NCI-H526 (cell line): ENCODE data around the gene NPTN.

Source experiments
- DNase-seq, 2 experiments: peaks; one replicate each; lab custom pipeline; 2025; lab: John Stamatoyannopoulos, UW

The NPTN gene

DNA sequence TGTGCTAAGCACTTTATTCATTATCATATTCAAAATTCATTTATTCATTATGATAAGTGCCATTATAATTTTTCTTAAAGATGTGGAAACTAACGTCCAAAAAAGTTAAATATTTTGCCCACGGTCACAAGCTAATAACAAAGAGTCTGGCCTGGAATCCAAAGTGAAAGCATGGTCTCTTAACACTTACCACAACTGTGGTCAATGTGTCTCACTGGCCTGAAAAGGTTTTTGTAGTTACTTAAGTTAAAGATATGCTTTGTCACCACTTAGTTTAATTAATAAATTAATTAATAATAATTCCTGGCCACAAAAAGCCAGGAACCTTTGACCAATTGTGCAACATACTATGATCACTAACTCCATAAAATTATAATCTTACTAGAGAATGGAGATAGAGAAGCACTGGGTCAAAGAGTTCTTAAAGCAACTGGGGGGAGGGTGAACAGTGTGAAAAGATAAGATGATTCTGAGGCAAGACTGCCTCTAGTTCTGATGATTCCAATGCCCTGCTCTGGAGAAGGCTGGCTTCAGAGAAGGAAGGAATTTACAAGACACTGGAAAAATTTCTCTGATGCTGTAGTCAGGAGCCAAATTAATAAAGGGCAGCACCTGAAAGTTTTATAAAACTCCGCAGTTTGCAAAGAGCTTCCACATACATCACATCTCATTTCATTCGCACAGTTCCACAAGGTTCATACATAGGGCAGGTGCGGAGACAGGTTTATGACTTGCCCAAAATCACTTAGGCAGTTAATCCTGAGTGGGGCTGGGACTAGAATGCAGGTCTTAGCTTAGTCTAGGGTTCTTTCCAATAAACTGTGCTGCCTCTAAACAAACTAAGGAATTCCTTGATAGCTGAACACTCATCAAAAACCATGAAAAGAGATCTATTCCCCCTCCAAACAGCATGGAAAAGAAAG, 32.5 kb downstream of the NPTN start:
- DNase-seq: no peak

DNA sequence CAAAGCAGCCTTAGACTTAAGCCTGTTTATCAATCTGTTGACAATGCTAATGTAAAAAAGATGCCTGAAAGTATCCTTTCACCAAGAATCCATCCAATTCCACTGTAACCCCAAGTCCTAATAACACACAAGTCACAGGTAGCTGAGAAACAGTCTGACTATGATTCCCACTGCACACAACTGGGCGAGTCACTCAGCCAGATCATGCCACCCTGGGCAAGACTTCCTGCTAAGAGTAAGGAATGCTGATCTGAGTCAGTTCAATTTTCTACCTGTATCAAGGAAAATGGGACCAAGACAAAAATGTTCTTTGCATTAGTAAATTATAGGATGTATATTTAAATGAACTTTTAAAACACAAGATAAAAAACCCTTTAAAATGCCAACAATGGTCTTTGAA, 33.3 kb downstream of the NPTN start:
- DNase-seq: no peak

- no peak for DNase-seq
Measured at GRCh38 chr15:73598530-73599160, 34.5 kb downstream of the NPTN start.

GRCh38 chr15:73597036-73597638, 36.1 kb downstream of the NPTN start:
- DNase-seq: no peak

DNA sequence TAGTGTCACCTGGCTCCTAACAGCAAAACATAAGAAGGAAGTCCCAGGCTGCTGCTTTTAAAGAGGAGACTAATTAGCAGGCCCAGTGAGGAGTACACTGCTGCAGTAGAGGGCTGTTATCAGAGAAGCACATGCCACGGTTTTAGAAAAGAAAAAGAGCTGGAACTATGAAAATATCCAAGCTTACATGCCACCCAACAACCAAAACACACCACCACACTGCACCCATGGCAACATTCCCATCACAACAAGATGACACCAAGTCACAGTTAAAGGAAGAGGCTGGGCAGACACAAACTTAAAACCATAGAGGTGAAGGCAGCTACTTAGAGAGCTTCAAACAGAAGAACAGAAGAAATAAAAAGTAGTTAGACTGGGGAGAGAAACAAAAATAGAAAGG, 37.0 kb downstream of the NPTN start:
- DNase-seq: no peak

DNA sequence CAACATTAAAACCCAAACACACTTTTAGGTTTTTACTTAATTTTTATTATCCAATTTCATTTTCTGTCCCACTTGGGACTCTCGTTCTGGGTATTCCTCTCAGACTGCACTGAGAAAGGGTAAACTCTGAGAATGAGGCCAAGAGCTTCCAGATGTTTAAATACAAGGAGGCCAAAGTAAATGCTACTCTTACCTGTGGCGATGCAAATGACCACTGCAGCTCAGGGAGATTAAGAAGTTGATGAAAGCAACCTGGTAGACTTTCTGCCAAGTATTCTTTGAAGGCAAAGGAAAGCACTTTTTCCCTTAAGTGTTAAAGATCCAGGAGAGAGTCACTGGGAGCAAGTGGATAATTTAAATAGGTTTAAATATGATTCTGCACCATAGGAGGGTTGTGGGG, 39.1 kb downstream of the NPTN start:
- DNase-seq: no peak

- DNase-seq: no peak
Measured at GRCh38 chr15:73593304-73594074, 39.7 kb downstream of the NPTN start.

GRCh38 chr15:73590263-73590662, 42.9 kb downstream of the NPTN start:
- DNase-seq: no peak

DNA sequence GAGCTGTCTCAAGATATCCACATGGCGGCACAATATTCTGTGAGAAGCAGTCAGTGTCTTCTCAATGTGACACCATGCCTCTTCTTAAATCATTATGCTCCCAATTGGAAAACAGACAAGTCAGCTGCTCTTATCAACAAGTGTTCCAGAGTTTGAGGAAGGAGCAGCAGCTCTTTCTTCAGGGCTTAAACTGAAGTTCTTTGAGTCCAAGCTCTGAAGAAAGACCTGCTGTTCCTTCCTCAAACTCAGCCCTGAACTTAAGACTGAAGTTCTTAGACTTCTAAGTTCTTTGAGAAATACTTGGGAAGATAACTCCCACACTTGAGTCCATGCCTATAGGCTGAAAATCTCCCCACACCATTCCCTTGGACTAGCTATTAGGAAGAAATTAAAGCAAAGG, 43.4 kb downstream of the NPTN start:
- no peak for DNase-seq

DNA sequence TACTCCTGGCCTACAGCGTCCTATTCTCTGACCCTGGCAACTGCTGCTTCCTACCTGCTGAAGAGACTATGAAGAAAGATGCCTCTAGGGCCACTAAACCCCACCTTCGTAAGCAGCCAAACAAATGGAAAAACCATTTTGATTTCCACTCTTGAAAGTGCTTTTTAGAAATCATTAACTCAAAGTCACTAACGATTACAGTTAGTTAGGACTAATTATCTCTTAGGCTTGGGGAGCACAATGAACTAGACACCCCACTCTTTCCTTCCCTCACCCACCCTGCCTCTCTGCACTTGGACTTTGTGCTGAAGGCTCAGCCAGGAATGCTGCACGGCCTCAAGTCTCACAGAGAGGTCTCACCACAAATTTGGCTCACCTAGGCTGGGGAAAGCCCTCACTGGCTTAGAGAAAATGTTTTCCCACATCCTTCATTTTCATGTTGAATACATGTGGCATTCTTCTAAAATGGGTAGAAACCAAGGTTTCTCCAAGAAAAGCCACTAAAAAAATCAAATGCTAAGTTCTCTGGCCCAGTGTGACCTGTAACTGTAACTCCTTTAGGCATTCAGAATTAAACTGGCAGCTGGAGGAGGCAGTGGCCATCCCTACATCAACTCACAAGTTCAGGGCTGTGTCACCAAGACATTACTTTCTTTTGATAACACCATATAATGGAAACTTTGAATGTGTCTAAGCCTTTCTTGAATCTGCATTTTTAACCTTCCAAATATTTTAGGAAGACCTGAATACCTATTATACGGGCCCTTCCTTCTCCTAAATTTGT, 47.1 kb downstream of the NPTN start:
- no peak for DNase-seq

GRCh38 chr15:73584699-73585420, 48.3 kb downstream of the NPTN start:
- DNase-seq: no peak

DNA sequence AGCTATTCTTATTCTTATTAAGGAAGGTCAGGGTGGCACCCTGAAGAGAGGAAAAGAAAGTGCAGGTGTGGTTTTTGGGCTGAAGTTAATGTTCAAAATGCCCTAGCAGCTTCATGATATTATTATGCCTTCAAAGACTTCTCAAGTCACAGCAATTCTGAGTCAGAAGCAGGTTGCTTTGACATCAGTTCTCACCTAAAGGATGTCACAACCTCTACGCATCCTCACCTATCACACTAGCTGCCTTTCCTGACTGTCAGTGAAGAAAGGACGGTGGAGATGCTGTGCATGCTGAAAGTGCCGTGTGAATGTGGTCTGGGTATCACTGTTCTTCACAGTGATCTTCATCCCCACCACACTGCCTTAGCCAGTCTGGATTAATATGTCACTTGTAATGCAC, 49.6 kb downstream of the NPTN start:
- DNase-seq: no peak

DNA sequence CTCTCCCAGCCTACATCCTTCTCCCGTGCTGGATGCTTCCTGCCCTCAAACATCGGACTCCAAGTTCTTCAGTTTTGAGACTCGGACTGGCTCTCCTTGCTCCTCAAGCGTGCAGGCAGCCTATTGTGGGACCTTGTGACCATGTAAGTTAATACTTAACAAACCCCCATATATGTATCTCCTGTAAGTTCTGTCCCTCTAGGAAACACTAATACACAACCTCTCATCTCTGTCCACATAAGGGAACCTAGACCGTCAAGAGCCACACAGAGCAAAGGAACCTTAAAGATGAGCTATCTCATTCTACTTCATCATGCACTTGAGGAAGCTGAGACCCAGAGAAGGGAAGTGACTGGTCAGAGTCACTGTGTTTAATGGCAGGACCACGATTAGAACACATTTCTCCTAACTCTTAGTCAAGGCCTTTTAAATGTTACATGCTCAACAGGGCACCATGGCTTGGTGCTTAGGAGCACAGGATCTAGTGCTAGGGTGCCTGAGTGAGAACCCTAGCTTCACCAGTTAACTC, 50.3 kb downstream of the NPTN start:
- DNase-seq: no peak

GRCh38 chr15:73578026-73578425, 55.2 kb downstream of the NPTN start:
- DNase-seq: no peak

- DNase-seq: peak in 1 of 2 experiments; percentile 16
Measured at GRCh38 chr15:73577593-73577992, 55.6 kb downstream of the NPTN start.

DNA sequence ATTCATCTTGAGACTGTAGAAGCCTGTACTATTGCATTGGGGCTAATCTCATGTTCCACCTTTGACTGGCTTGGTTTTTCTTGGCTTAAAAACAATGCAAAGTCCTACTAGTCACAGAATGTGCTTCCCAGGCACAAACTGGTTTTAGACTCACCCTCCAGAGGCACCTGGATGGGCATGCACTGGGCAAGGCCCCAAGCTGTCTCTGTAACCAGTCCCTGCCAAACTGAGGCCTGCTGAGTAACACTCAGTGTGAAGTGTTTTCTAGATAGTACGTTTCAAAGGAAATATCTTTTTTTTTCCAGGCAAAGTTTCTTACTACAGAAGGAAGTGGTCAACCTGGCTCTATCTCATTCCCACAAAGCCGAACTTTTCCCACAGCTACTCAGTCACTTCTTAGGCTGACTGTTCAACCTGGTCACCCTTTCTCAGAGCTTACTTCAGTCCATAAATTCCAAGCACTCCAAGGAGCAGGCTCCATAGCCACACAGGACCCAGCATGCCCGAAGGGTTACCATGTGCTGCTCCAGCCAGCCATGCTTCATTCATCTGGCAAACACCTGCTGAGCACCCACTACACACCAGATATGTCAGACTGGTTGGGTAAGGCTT, 57.4 kb downstream of the NPTN start:
- DNase-seq: no peak

GRCh38 chr15:73573572-73573971, 59.6 kb downstream of the NPTN start:
- no peak for DNase-seq

DNA sequence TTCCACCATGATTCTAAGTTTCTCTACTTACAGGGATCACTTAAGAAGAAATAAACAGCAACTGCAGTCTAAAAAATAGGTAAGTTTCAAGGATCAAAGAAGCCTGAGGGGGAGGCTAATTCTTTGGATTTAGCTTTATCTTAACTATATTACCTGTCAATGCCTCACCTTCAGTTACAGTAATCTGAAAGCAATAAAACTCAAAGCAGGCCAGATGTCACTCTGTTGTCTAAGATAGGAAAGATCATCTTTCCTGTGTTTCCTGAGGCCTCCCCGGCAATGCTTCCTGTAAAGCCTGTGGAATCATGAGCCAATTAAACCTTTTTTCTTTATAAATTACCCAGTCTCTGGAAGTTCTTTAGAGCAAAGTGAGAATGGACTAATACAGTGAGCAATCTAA, 60.2 kb downstream of the NPTN start:
- no peak for DNase-seq

- DNase-seq: no peak
Measured at GRCh38 chr15:73572296-73572695, 60.9 kb downstream of the NPTN start.

DNA sequence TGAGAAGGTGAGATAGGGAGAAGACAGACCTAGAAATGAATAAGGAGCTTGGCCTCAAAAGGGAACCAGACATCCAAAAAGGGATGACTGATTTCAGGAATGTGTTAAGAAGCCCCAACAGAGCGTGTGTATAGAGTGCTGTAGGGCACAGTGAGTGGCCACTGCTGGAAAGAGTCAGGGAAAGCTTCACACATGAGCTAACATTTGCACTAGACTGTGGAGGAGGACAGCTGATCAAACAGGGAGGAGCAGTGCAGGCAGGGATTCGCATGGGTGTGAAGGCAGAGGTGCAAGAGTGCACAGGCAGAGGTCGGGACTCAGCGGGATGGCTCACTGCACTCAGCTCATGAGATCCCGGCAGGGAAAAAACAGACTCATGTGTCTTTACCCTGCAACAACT, 61.8 kb downstream of the NPTN start:
- DNase-seq: no peak
